DOHH2 (cell line): ENCODE data around the gene SPOCK1.

Experiments used
- H3F3A ChIP-seq: fragments of 200-600 bp; sonication (generic), shearing (Covaris generic); 2 replicates; pipeline ENCODE4 v1.6.0; 2016; ENCODE audit warnings: antibody characterized with exemption, mild to moderate bottlenecking; ENCODE audit not compliant: control insufficient read depth, insufficient read depth
- H3K27ac ChIP-seq: fragments of 200-600 bp; sonication (generic); 2 replicates; pipeline ENCODE4 v1.5.1; 2014; ENCODE audit warnings: low read depth, mild to moderate bottlenecking, low read length, moderate library complexity
- H3K27me3 ChIP-seq: fragments of 200-600 bp; sonication (generic); 2 replicates; pipeline ENCODE4 v1.6.1; 2014; ENCODE audit warnings: mild to moderate bottlenecking, low read length, mixed read lengths; ENCODE audit not compliant: control insufficient read depth
- H3K36me3 ChIP-seq: fragments of 200-600 bp; sonication (generic); 2 replicates; pipeline ENCODE4 v1.6.1; 2014; ENCODE audit warnings: mild to moderate bottlenecking, low read length, moderate library complexity, mixed read lengths; ENCODE audit not compliant: control insufficient read depth
- H3K4me1 ChIP-seq: fragments of 200-600 bp; sonication (generic); 2 replicates; pipeline ENCODE4 v1.6.1; 2014; ENCODE audit warnings: mild to moderate bottlenecking, low read length, mixed read lengths; ENCODE audit not compliant: control insufficient read depth
- H3K4me2 ChIP-seq: fragments of 200-600 bp; sonication (generic); 2 replicates; pipeline ENCODE4 v1.6.0; 2014; ENCODE audit warnings: mild to moderate bottlenecking, low read length, moderate library complexity
- H3K4me3 ChIP-seq: fragments of 200-600 bp; sonication (generic); 2 replicates; pipeline ENCODE4 v1.5.1; 2014; ENCODE audit warnings: mild to moderate bottlenecking, low read length, mixed read lengths
- H3K79me2 ChIP-seq: fragments of 200-600 bp; sonication (generic); 2 replicates; pipeline ENCODE4 v1.6.1; 2014; ENCODE audit warnings: mild to moderate bottlenecking, low read length, mixed read lengths; ENCODE audit not compliant: control insufficient read depth
- H3K9me2 ChIP-seq: fragments of 200-600 bp; sonication (generic); replicated peaks from 2 replicates; pipeline ENCODE4 v1.6.1; 2014; ENCODE audit warnings: mild to moderate bottlenecking, low read length, mixed read lengths; ENCODE audit not compliant: control insufficient read depth
- H3K9me3 ChIP-seq: fragments of 200-600 bp; sonication (generic); 2 replicates; pipeline ENCODE4 v1.6.1; 2014; ENCODE audit warnings: antibody characterized with exemption, low read length, mixed read lengths; ENCODE audit not compliant: control insufficient read depth, insufficient read depth
- H4K20me1 ChIP-seq: fragments of 200-600 bp; sonication (generic); 2 replicates; pipeline ENCODE4 v1.6.0; 2014; ENCODE audit warnings: low read depth, mild to moderate bottlenecking, antibody characterized with exemption, low read length, moderate library complexity; ENCODE audit not compliant: control insufficient read depth, insufficient read depth
- EZH2phosphoT487 ChIP-seq: fragments of 200-600 bp; sonication (generic); IDR thresholded peaks from 2 replicates; pipeline ENCODE4 v1.6.1; 2017; ENCODE audit warnings: borderline replicate concordance, mild to moderate bottlenecking, antibody characterized with exemption, low read length, moderate library complexity, mixed read lengths
- TF ChIP-seq, protein P1 (sequence below): fragments of 200-600 bp; sonication (generic); IDR thresholded peaks from one replicate; pipeline ENCODE4 v1.5.1; 2014; ENCODE audit warnings: antibody characterized with exemption, mild to moderate bottlenecking, low read depth, low read length; ENCODE audit not compliant: poor library complexity, severe bottlenecking

SPOCK1 gene

DNA sequence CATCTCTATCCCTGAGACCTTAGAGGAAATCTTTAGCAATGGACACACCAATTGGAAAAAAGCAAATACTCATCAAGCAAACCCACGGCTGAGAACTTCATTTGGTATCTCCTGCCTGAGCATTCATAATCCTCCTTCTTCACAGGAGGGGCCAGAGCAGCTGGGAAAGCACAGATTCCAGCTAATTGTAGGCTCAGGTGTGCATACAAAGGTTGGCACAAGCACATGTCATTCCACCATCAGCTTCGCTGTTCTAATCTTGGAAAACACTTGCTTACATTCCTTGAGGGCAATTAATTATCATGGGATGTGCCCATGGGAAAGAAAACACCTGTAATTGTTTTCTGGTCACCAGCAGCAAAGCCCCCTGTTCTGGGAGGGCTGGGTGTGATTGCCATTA, 376.6 kb downstream of the SPOCK1 start:
- Histone ChIP-seq H3F3A (no peaks in the 10 kb centered on the region), H4K20me1 (no peaks in the 10 kb centered on the region), H3K27ac (no peak overlapping the region), H3K79me2 (no peaks in the 10 kb centered on the region), H3K4me1 (peaks cover 19% of the 10 kb centered on the region), H3K9me3 (no peaks in the 10 kb centered on the region), H3K4me2 (no peak overlapping the region), H3K9me2 (no peaks in the 10 kb centered on the region), H3K36me3 (no peaks in the 10 kb centered on the region), H3K4me3 (no peak overlapping the region), H3K27me3 (no peaks in the 10 kb centered on the region)
- TF ChIP-seq, protein P1, sequence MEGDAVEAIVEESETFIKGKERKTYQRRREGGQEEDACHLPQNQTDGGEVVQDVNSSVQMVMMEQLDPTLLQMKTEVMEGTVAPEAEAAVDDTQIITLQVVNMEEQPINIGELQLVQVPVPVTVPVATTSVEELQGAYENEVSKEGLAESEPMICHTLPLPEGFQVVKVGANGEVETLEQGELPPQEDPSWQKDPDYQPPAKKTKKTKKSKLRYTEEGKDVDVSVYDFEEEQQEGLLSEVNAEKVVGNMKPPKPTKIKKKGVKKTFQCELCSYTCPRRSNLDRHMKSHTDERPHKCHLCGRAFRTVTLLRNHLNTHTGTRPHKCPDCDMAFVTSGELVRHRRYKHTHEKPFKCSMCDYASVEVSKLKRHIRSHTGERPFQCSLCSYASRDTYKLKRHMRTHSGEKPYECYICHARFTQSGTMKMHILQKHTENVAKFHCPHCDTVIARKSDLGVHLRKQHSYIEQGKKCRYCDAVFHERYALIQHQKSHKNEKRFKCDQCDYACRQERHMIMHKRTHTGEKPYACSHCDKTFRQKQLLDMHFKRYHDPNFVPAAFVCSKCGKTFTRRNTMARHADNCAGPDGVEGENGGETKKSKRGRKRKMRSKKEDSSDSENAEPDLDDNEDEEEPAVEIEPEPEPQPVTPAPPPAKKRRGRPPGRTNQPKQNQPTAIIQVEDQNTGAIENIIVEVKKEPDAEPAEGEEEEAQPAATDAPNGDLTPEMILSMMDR: no peak
- no peak for TF ChIP-seq EZH2phosphoT487

DNA sequence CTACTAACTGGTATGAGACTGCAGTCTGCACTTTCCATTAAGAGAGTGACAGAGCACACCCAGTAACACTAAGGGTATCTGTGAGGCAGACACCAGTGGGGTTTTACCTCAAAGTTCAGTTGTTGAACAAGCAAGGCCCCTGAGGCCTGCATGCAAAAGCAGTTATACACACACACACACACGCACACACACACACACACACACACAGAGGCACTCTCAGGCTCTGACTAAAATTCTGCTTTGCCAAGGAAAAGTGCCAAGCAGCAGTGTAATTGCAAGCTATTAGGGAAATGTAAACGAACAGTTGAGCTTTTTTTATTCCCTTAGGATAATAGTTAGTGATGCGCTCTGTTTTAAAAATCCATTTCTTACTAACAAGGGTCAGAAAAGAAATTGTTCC, 377.1 kb downstream of the SPOCK1 start:
- Histone ChIP-seq H3K4me2 (no peak overlapping the region), H3K27me3 (no peaks in the 10 kb centered on the region), H3K4me3 (no peak overlapping the region), H3K4me1 (peaks cover 19% of the 10 kb centered on the region), H3K79me2 (no peaks in the 10 kb centered on the region), H3F3A (no peaks in the 10 kb centered on the region), H3K36me3 (no peaks in the 10 kb centered on the region), H4K20me1 (no peaks in the 10 kb centered on the region), H3K9me3 (no peaks in the 10 kb centered on the region), H3K9me2 (no peaks in the 10 kb centered on the region), H3K27ac (no peak overlapping the region)
- TF ChIP-seq EZH2phosphoT487: no peak
- TF ChIP-seq, protein P1: no peak

DNA sequence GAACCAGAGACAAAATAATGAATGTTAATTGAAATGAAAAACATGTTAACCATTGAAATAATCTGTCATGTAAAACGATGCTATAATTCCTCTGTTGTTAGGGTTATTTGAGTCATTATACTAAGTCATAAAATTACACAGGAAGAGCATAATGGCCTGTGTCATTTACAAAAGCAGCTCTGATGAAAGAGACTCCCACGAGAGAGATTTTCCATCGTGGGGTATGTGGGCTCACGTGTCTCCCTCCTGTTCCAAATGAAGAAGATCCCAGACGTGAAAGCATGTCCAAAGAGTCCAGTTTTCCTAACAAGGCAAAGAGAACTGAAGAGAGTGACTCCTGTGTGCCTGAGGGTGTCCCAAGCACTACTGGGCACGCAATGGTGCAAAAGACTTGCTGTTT, 379.8 kb downstream of the SPOCK1 start:
- no peak overlapping the region for H3K4me2 ChIP-seq
- no peaks in the 10 kb centered on the region for H3K27me3 ChIP-seq
- H3K9me2 ChIP-seq: no peaks in the 10 kb centered on the region
- no peaks in the 10 kb centered on the region for H3K9me3 ChIP-seq
- peaks cover 6% of the 10 kb centered on the region for H3K4me1 ChIP-seq
- no peaks in the 10 kb centered on the region for H3K79me2 ChIP-seq
- no peak overlapping the region for H3K27ac ChIP-seq
- no peak overlapping the region for H3K4me3 ChIP-seq
- no peaks in the 10 kb centered on the region for H4K20me1 ChIP-seq
- no peaks in the 10 kb centered on the region for H3K36me3 ChIP-seq
- TF ChIP-seq, protein P1: no peak
- TF ChIP-seq EZH2phosphoT487: no peak
- H3F3A ChIP-seq: no peaks in the 10 kb centered on the region

DNA sequence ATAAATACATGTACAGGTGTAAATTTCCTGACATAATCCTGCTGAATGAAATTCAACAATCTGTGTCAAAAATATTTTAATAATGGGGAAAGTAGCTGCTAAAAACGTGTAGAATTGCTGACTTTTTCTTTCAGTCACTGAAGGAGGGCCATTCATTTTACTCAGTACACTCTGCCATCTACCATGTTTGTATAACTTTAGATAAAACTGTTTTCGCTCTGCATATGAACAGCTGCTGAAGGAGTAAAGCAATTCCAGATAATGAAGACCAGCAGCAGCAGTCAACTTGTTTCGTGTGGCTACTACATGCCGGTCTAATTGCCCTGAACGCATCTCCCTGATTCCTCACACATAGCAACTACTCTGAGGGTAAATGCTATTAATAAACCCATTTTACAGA, 380.5 kb downstream of the SPOCK1 start:
- Histone ChIP-seq H3F3A (no peaks in the 10 kb centered on the region), H3K36me3 (no peaks in the 10 kb centered on the region), H3K9me3 (no peaks in the 10 kb centered on the region), H3K79me2 (no peaks in the 10 kb centered on the region), H4K20me1 (no peaks in the 10 kb centered on the region), H3K27ac (no peak overlapping the region), H3K4me1 (no peaks in the 10 kb centered on the region), H3K4me2 (no peak overlapping the region), H3K4me3 (no peak overlapping the region), H3K9me2 (no peaks in the 10 kb centered on the region), H3K27me3 (no peaks in the 10 kb centered on the region)
- TF ChIP-seq, protein P1: no peak
- TF ChIP-seq EZH2phosphoT487: no peak
